HUES64 (cell line): ENCODE measurements around the gene WBP11.
A peak's percentile ranks its signal among the peaks of the same experiment; 100 is the strongest.

Source experiments
- H3K27ac ChIP-seq: 2 replicates; pipeline ENCODE4 v1.7.0; 2013; ENCODE audit warnings: low read depth, low read length, inconsistent platforms
- H3K27me3 ChIP-seq: 2 replicates; pipeline ENCODE4 v1.6.1; 2013; ENCODE audit warnings: mild to moderate bottlenecking, low read length; ENCODE audit not compliant: insufficient read depth
- H3K36me3 ChIP-seq: 2 replicates; pipeline ENCODE4 v1.6.1; 2013; ENCODE audit warnings: mild to moderate bottlenecking, low read length; ENCODE audit not compliant: insufficient read depth
- H3K4me1 ChIP-seq: 2 replicates; pipeline ENCODE4 v1.6.1; 2013; ENCODE audit warnings: mild to moderate bottlenecking, low read length, moderate library complexity; ENCODE audit not compliant: insufficient read depth
- H3K4me3 ChIP-seq: 2 replicates; pipeline ENCODE4 v1.5.1; 2013; ENCODE audit warnings: mild to moderate bottlenecking, low read length, moderate library complexity
- H3K9ac ChIP-seq: 2 replicates; pipeline ENCODE4 v1.6.1; 2013; ENCODE audit warnings: mild to moderate bottlenecking, low read depth, low read length
- H3K9me3 ChIP-seq: 2 replicates; pipeline ENCODE4 v1.6.1; 2013; ENCODE audit warnings: low read depth, low read length; ENCODE audit not compliant: insufficient read depth
- WGBS: fragments of 150-250, 120-280 bp; methylation state at CpG from one replicate; pipeline ENCODE4 v1.1.7; 2013; ENCODE audit warnings: missing lambda C conversion rate; 5-methylcytosine and 5-hydroxymethylcytosine counted together

Gene WBP11

GRCh38 chr12:14824012-14824634 lies 20.8 kb upstream of the WBP11 start:
- H3K4me1 ChIP-seq, result no peaks in the 10 kb centered on the region
- no peaks in the 10 kb centered on the region for H3K27me3 ChIP-seq
- WGBS, result no CpG with 5 or more reads among the region's 1 CpG
- no peak overlapping the region for H3K9ac ChIP-seq
- H3K36me3 ChIP-seq, result no peaks in the 10 kb centered on the region
- H3K9me3 ChIP-seq, result no peaks in the 10 kb centered on the region
- H3K4me3 ChIP-seq, result no peak overlapping the region
- H3K27ac ChIP-seq, result no peak overlapping the region

GRCh38 chr12:14814014-14814413 lies 10.7 kb upstream of the WBP11 start, which contains the start of gene SMCO3:
Gene SMCO3, minus strand, starts transcription at chr12:14814182. Its CDS starts 7,502 bp downstream, at chr12:14806680.
- Histone ChIP-seq H3K4me1 (no peaks in the 10 kb centered on the region), H3K4me3 (no peak within 1 kb of the TSS), H3K36me3 (no peaks in the 10 kb centered on the region), H3K27ac (no peak within 1 kb of the TSS), H3K9ac (no peak within 1 kb of the TSS), H3K27me3 (no peaks in the 10 kb centered on the region), H3K9me3 (no peaks in the 10 kb centered on the region)
- 87% methylated on average over 2 of the region's 3 CpGs for WGBS

- WGBS, result 86% methylated on average over 2 of the region's 2 CpGs
- H3K36me3 ChIP-seq, result no peaks in the 10 kb centered on the region
- no peaks in the 10 kb centered on the region for H3K4me1 ChIP-seq
- H3K27ac ChIP-seq, result no peak overlapping the region
- H3K4me3 ChIP-seq, result no peak overlapping the region
- no peaks in the 10 kb centered on the region for H3K27me3 ChIP-seq
- H3K9ac ChIP-seq, result no peak overlapping the region
- H3K9me3 ChIP-seq, result no peaks in the 10 kb centered on the region
Measured at GRCh38 chr12:14811486-14811885, 8.2 kb upstream of the WBP11 start.

- Histone ChIP-seq H3K9ac (no peak overlapping the region), H3K4me1 (no peaks in the 10 kb centered on the region), H3K4me3 (no peak overlapping the region), H3K9me3 (no peaks in the 10 kb centered on the region), H3K27ac (no peak overlapping the region), H3K36me3 (no peaks in the 10 kb centered on the region), H3K27me3 (no peaks in the 10 kb centered on the region)
- 96% methylated on average over 1 of the region's 1 CpG for WGBS
Measured at GRCh38 chr12:14810953-14811483, 7.7 kb upstream of the WBP11 start.

GRCh38 chr12:14810167-14810952 lies 7.1 kb upstream of the WBP11 start:
- Histone ChIP-seq H3K27ac (no peak overlapping the region), H3K9ac (no peak overlapping the region), H3K27me3 (no peaks in the 10 kb centered on the region), H3K36me3 (no peaks in the 10 kb centered on the region), H3K4me1 (no peaks in the 10 kb centered on the region), H3K9me3 (no peaks in the 10 kb centered on the region), H3K4me3 (no peak overlapping the region)
- WGBS, result 86% methylated on average over 3 of the region's 5 CpGs

- peak overlapping the region; percentile 75 for H3K9ac ChIP-seq
- H3K4me3 ChIP-seq, result peak overlapping the region; percentile 71
- H3K4me1 ChIP-seq, result peaks cover 15% of the 10 kb centered on the region
- peaks cover 22% of the 10 kb centered on the region for H3K36me3 ChIP-seq
- under 1% methylated on average over 12 of the region's 12 CpGs for WGBS
- H3K9me3 ChIP-seq, result no peaks in the 10 kb centered on the region
- peak overlapping the region; percentile 29 for H3K27ac ChIP-seq
- H3K27me3 ChIP-seq, result no peaks in the 10 kb centered on the region
Measured at GRCh38 chr12:14803830-14804160, 517 bp upstream of the WBP11 start.

- H3K4me3 ChIP-seq, result peak overlapping the region; percentile 71
- peak overlapping the region; percentile 79 for H3K27ac ChIP-seq
- no peaks in the 10 kb centered on the region for H3K9me3 ChIP-seq
- H3K27me3 ChIP-seq, result no peaks in the 10 kb centered on the region
- peaks cover 15% of the 10 kb centered on the region for H3K4me1 ChIP-seq
- 0% methylated on average over 7 of the region's 7 CpGs for WGBS
- peak overlapping the region; percentile 90 for H3K9ac ChIP-seq
- peaks cover 33% of the 10 kb centered on the region for H3K36me3 ChIP-seq
Measured at GRCh38 chr12:14802721-14803010, 612 bp downstream of the WBP11 start.

- H3K36me3 ChIP-seq, result peaks cover 37% of the 10 kb centered on the region
- H3K4me1 ChIP-seq, result peaks cover 15% of the 10 kb centered on the region
- no peaks in the 10 kb centered on the region for H3K9me3 ChIP-seq
- H3K27ac ChIP-seq, result no peak overlapping the region
- H3K27me3 ChIP-seq, result no peaks in the 10 kb centered on the region
- H3K9ac ChIP-seq, result peak overlapping the region; percentile 90
- WGBS, result 79% methylated on average over 4 of the region's 4 CpGs
- peak overlapping the region; percentile 71 for H3K4me3 ChIP-seq
Measured at GRCh38 chr12:14802247-14802646, 1.0 kb downstream of the WBP11 start.

- no peaks in the 10 kb centered on the region for H3K9me3 ChIP-seq
- H3K27ac ChIP-seq, result no peak overlapping the region
- no peak overlapping the region for H3K4me3 ChIP-seq
- peaks cover 98% of the 10 kb centered on the region for H3K36me3 ChIP-seq
- H3K9ac ChIP-seq, result no peak overlapping the region
- H3K4me1 ChIP-seq, result no peaks in the 10 kb centered on the region
- no peaks in the 10 kb centered on the region for H3K27me3 ChIP-seq
- 97% methylated on average over 4 of the region's 4 CpGs for WGBS
Measured at GRCh38 chr12:14795028-14795448, 8.2 kb downstream of the WBP11 start.

- no peaks in the 10 kb centered on the region for H3K4me1 ChIP-seq
- no peaks in the 10 kb centered on the region for H3K27me3 ChIP-seq
- peaks cover 68% of the 10 kb centered on the region for H3K36me3 ChIP-seq
- no peak overlapping the region for H3K9ac ChIP-seq
- H3K4me3 ChIP-seq, result no peak overlapping the region
- no peaks in the 10 kb centered on the region for H3K9me3 ChIP-seq
- no peak overlapping the region for H3K27ac ChIP-seq
- WGBS, result 90% methylated on average over 3 of the region's 3 CpGs
Measured at GRCh38 chr12:14785568-14785967, 17.7 kb downstream of the WBP11 start.

- H3K9me3 ChIP-seq, result no peaks in the 10 kb centered on the region
- H3K27ac ChIP-seq, result no peak overlapping the region
- 92% methylated on average over 2 of the region's 2 CpGs for WGBS
- no peak overlapping the region for H3K9ac ChIP-seq
- no peak overlapping the region for H3K4me3 ChIP-seq
- H3K27me3 ChIP-seq, result no peaks in the 10 kb centered on the region
- no peaks in the 10 kb centered on the region for H3K4me1 ChIP-seq
- H3K36me3 ChIP-seq, result peaks cover 57% of the 10 kb centered on the region
Measured at GRCh38 chr12:14784471-14784870, 18.8 kb downstream of the WBP11 start.
